Stimulated activated CD8-positive, alpha-beta memory T cell treated with anti-CD3 and anti-CD28 coated beads, Interleukin-7, amount 100 ng/mL, for 24 hours (primary cell): ENCODE data around the gene COPG1.

Experiments
- DNase-seq: peaks from one replicate; pipeline ENCODE4 v3.0.0-alpha.2; 2020; ENCODE audit warnings: low read depth

COPG1 gene

GRCh38 chr3:129313665-129314385 is 64.4 kb downstream of the COPG1 start:
- DNase-seq, result no peak

GRCh38 chr3:129314386-129315222 is 65.2 kb downstream of the COPG1 start:
- no peak for DNase-seq

- DNase-seq, result no peak
Measured at GRCh38 chr3:129315223-129315997, 66.0 kb downstream of the COPG1 start.

GRCh38 chr3:129315998-129316247 is 66.5 kb downstream of the COPG1 start:
- DNase-seq, result no peak

- DNase-seq, result peak; percentile 87
Measured at GRCh38 chr3:129316248-129317013, 67.0 kb downstream of the COPG1 start.

- DNase-seq, result no peak
Measured at GRCh38 chr3:129317014-129317771, 67.8 kb downstream of the COPG1 start.

GRCh38 chr3:129317848-129318247 is 68.4 kb downstream of the COPG1 start:
- DNase-seq, result no peak

GRCh38 chr3:129318921-129319320 is 69.5 kb downstream of the COPG1 start:
- no peak for DNase-seq

- DNase-seq, result no peak
Measured at GRCh38 chr3:129320261-129320660, 70.9 kb downstream of the COPG1 start.

GRCh38 chr3:129320825-129321487 is 71.5 kb downstream of the COPG1 start:
- no peak for DNase-seq

GRCh38 chr3:129321887-129322286 is 72.5 kb downstream of the COPG1 start:
- DNase-seq, result no peak

GRCh38 chr3:129323651-129324294 is 74.4 kb downstream of the COPG1 start:
- DNase-seq, result no peak

GRCh38 chr3:129324855-129325254 is 75.4 kb downstream of the COPG1 start:
- DNase-seq, result no peak

GRCh38 chr3:129325383-129325782 is 76.0 kb downstream of the COPG1 start:
- DNase-seq, result no peak

- no peak for DNase-seq
Measured at GRCh38 chr3:129326138-129326537, 76.7 kb downstream of the COPG1 start.

- no peak for DNase-seq
Measured at GRCh38 chr3:129326595-129326994, 77.2 kb downstream of the COPG1 start.
